ENCODE results near the gene EDC3.

EDC3 gene

GRCh38 chr15:74723187-74723586, 27.4 kb upstream of the EDC3 start:
- in situ Hi-C loops (cut with HindIII; ENCODE audit: low sequenced_read_pairs): no loop called here
- DNase-seq (ENCODE audit: low read depth, low spot score): no peak
- no peak for TF ChIP-seq CTCF (IDR thresholded peaks at IDR 0.05; ENCODE audit: low read depth, low read length)
- no peak overlapping the region for H3K4me3 ChIP-seq (ENCODE audit: low read depth, low read length)

- in situ Hi-C loops (cut with HindIII; ENCODE audit: low sequenced_read_pairs): no loop called here
- no peak overlapping the region for H3K4me3 ChIP-seq (ENCODE audit: low read depth, low read length)
- TF ChIP-seq CTCF (IDR thresholded peaks at IDR 0.05; ENCODE audit: low read depth, low read length): no peak
- DNase-seq (ENCODE audit: low read depth, low spot score): no peak
Measured at GRCh38 chr15:74722591-74722990, 26.8 kb upstream of the EDC3 start.

- in situ Hi-C loops (cut with HindIII; ENCODE audit: low sequenced_read_pairs): no loop called here
- DNase-seq (ENCODE audit: low read depth, low spot score): no peak
Measured at GRCh38 chr15:74716651-74717050, 20.8 kb upstream of the EDC3 start.

GRCh38 chr15:74712311-74712710, 16.5 kb upstream of the EDC3 start:
- DNase-seq (ENCODE audit: low read depth, low spot score): no peak

More at GRCh38 chr15:74716651-74717050, 20.8 kb upstream of the EDC3 start:
- H3K4me3 ChIP-seq (ENCODE audit: low read depth, low read length): no peak overlapping the region
- no peak for TF ChIP-seq CTCF (IDR thresholded peaks at IDR 0.05; ENCODE audit: low read depth, low read length)

GRCh38 chr15:74710319-74711094, 14.7 kb upstream of the EDC3 start:
- no peak for TF ChIP-seq CTCF (IDR thresholded peaks at IDR 0.05; ENCODE audit: low read depth, low read length)
- in situ Hi-C loops (cut with HindIII; ENCODE audit: low sequenced_read_pairs): no loop called here
- DNase-seq (ENCODE audit: low read depth, low spot score): no peak
- H3K4me3 ChIP-seq (ENCODE audit: low read depth, low read length): no peak overlapping the region

More at GRCh38 chr15:74712311-74712710, 16.5 kb upstream of the EDC3 start:
- no peak overlapping the region for H3K4me3 ChIP-seq (ENCODE audit: low read depth, low read length)
- TF ChIP-seq CTCF (IDR thresholded peaks at IDR 0.05; ENCODE audit: low read depth, low read length): no peak
- in situ Hi-C loops (cut with HindIII; ENCODE audit: low sequenced_read_pairs): no loop called here

GRCh38 chr15:74709892-74710291, 14.1 kb upstream of the EDC3 start:
- H3K4me3 ChIP-seq (ENCODE audit: low read depth, low read length): no peak overlapping the region
- in situ Hi-C loops (cut with HindIII; ENCODE audit: low sequenced_read_pairs): no loop called here
- no peak for TF ChIP-seq CTCF (IDR thresholded peaks at IDR 0.05; ENCODE audit: low read depth, low read length)
- DNase-seq (ENCODE audit: low read depth, low spot score): no peak
